Stimulated activated CD4-positive, alpha-beta T cell treated with anti-CD3 and anti-CD28 coated beads, Interleukin-2, amount 100 ng/mL, for 24 hours (primary cell): Measurements from ENCODE around the gene PNPLA3.
A peak's percentile ranks its signal among the peaks of the same experiment; 100 is the strongest.
"Not testable (repeated sequence)": the region's sequence is repeated elsewhere in the genome, so short reads cannot be mapped to it uniquely, and the experiment has no call there.

ENCODE experiments used
- DNase-seq, 2 donors: peaks; one replicate each; pipeline ENCODE4 v3.0.0-alpha.2; 2020

PNPLA3 gene

GRCh38 chr22:43890901-43891331 lies 32.7 kb upstream of the PNPLA3 start:
- DNase-seq, result no peak

- peak in 1 of 2 donors; percentile 61 for DNase-seq
These were observed 32.0 kb upstream of the PNPLA3 start, which contains the start of gene PNPLA5 for GRCh38 chr22:43891360-43892182. PNPLA5 (minus strand) TSS chr22:43892013; CDS start chr22:43891880, 133 bp downstream.

GRCh38 chr22:43892183-43892894 lies 31.3 kb upstream of the PNPLA3 start:
- no peak for DNase-seq

- no peak for DNase-seq
These were observed 30.3 kb upstream of the PNPLA3 start for GRCh38 chr22:43893266-43893665.

GRCh38 chr22:43894122-43894521 lies 29.5 kb upstream of the PNPLA3 start:
- DNase-seq, result no peak

GRCh38 chr22:43895986-43896645 lies 27.5 kb upstream of the PNPLA3 start:
- no peak for DNase-seq

- peak in 1 of 2 donors; percentile 14 for DNase-seq
These were observed 25.8 kb upstream of the PNPLA3 start for GRCh38 chr22:43897751-43898261.

- DNase-seq, result no peak
These were observed 23.4 kb upstream of the PNPLA3 start for GRCh38 chr22:43900206-43900605.

- no peak for DNase-seq
These were observed 21.5 kb upstream of the PNPLA3 start for GRCh38 chr22:43901976-43902643.

GRCh38 chr22:43903033-43903432 lies 20.6 kb upstream of the PNPLA3 start:
- not testable (repeated sequence) for DNase-seq

- peak; percentile 37 to 50 for DNase-seq
These were observed 19.2 kb upstream of the PNPLA3 start for GRCh38 chr22:43904412-43904811.

- no peak for DNase-seq
These were observed 17.9 kb upstream of the PNPLA3 start for GRCh38 chr22:43905681-43906080.

- DNase-seq, result no peak
These were observed 13.9 kb upstream of the PNPLA3 start for GRCh38 chr22:43909708-43910107.

GRCh38 chr22:43910178-43910695 lies 13.4 kb upstream of the PNPLA3 start:
- no peak for DNase-seq

- DNase-seq, result no peak
These were observed 12.3 kb upstream of the PNPLA3 start for GRCh38 chr22:43911351-43911750.

- no peak for DNase-seq
These were observed 6.1 kb upstream of the PNPLA3 start for GRCh38 chr22:43917521-43917920.

- DNase-seq, result no peak
These were observed 4.3 kb upstream of the PNPLA3 start for GRCh38 chr22:43919106-43919973.

GRCh38 chr22:43921370-43921769 lies 2.2 kb upstream of the PNPLA3 start:
- DNase-seq, result no peak

GRCh38 chr22:43922123-43922522 lies 1.5 kb upstream of the PNPLA3 start:
- no peak for DNase-seq

- peak in 1 of 2 donors; percentile 5 for DNase-seq
These were observed 414 bp upstream of the PNPLA3 start for GRCh38 chr22:43923191-43923590.

GRCh38 chr22:43924877-43925276 lies 1.3 kb downstream of the PNPLA3 start:
- no peak for DNase-seq
